Measurements from ENCODE around the gene MRPL20. TPM values are rescaled to one million over a fixed set of nuclear protein-coding genes. Genes with fewer than 3 reads are reported as not detected.

The MRPL20 gene
- 122 to 156 TPM (median 133 TPM) in 5 replicates for total RNA-seq (2022; extraction: Qiagen RNA extraction; ENCODE audit: low read depth)

GRCh38 chr1:1406821-1407635 lies at the start of gene MRPL20:
Gene MRPL20 (minus strand): TSS chr1:1407293. CDS start chr1:1407217, 76 bp downstream.

GRCh38 chr1:1449099-1449739 lies 42.1 kb upstream of the MRPL20 start, which contains the start of gene ATAD3C:
Gene ATAD3C (plus strand): TSS chr1:1449689. CDS start chr1:1450684, 995 bp downstream.

GRCh38 chr1:1435106-1435903 lies 28.2 kb upstream of the MRPL20 start, which contains the start of gene VWA1:
Gene VWA1 (plus strand): TSS chr1:1435690. CDS start chr1:1435749, 59 bp downstream.

GRCh38 chr1:1421147-1421906 lies 14.2 kb upstream of the MRPL20 start, which contains the start of gene ANKRD65:
Gene ANKRD65 (minus strand): TSS chr1:1421276. CDS start chr1:1421005, 271 bp downstream.

GRCh38 chr1:1399187-1399871 lies 7.8 kb downstream of the MRPL20 start, which contains the start of gene CCNL2:
Gene CCNL2 (minus strand): TSS chr1:1399335. CDS start chr1:1399306, 29 bp downstream.

GRCh38 chr1:1374929-1375662 lies 32.0 kb downstream of the MRPL20 start, which contains the start of gene AURKAIP1:
Gene AURKAIP1 (minus strand): TSS chr1:1375207. CDS start chr1:1374756, 451 bp downstream.

GRCh38 chr1:1358433-1359271 lies 48.4 kb downstream of the MRPL20 start, which contains the start of gene MXRA8:
Gene MXRA8 (minus strand): TSS chr1:1358555. CDS start chr1:1358504, 51 bp downstream.

Other genes starting within 250 kb of the MRPL20 start
- not detected in 5 replicates for gene TTLL10, start 233.4 kb downstream of the MRPL20 start, total RNA-seq (2022; extraction: Qiagen RNA extraction; ENCODE audit: low read depth)
- gene TNFRSF18, start 200.7 kb downstream of the MRPL20 start, total RNA-seq (2022; extraction: Qiagen RNA extraction; ENCODE audit: low read depth): 0.35 TPM in 1 of 5 replicates, not detected in the others
- 0.20 to 0.23 TPM in 2 of 5 replicates, not detected in the others for gene TNFRSF4, start 193.1 kb downstream of the MRPL20 start, total RNA-seq (2022; extraction: Qiagen RNA extraction; ENCODE audit: low read depth)
- 84.0 to 148 TPM (median 137 TPM) in 5 replicates for gene SDF4, start 175.3 kb downstream of the MRPL20 start, total RNA-seq (2022; extraction: Qiagen RNA extraction; ENCODE audit: low read depth)
- 8.9 to 24.1 TPM (median 21.8 TPM) in 5 replicates for gene B3GALT6, start 175.1 kb downstream of the MRPL20 start, total RNA-seq (2022; extraction: Qiagen RNA extraction; ENCODE audit: low read depth)
- gene C1QTNF12, start 160.6 kb downstream of the MRPL20 start, total RNA-seq (2022; extraction: Qiagen RNA extraction; ENCODE audit: low read depth): 1.2 to 2.6 TPM (median 2.0 TPM) in 4 of 5 replicates, not detected in the other
- 38.1 to 48.8 TPM (median 48.1 TPM) in 5 replicates for gene UBE2J2, start 133.4 kb downstream of the MRPL20 start, total RNA-seq (2022; extraction: Qiagen RNA extraction; ENCODE audit: low read depth)
- gene SCNN1D, start 126.9 kb downstream of the MRPL20 start, total RNA-seq (2022; extraction: Qiagen RNA extraction; ENCODE audit: low read depth): 0.88 to 1.5 TPM (median 1.2 TPM) in 5 replicates
- 5.3 to 22.8 TPM (median 18.9 TPM) in 5 replicates for gene ACAP3, start 99.4 kb downstream of the MRPL20 start, total RNA-seq (2022; extraction: Qiagen RNA extraction; ENCODE audit: low read depth)
- 13.1 to 28.9 TPM (median 26.2 TPM) in 5 replicates for gene PUSL1, start 98.7 kb downstream of the MRPL20 start, total RNA-seq (2022; extraction: Qiagen RNA extraction; ENCODE audit: low read depth)
- 45.7 to 67.6 TPM (median 59.0 TPM) in 5 replicates for gene INTS11, start 82.6 kb downstream of the MRPL20 start, total RNA-seq (2022; extraction: Qiagen RNA extraction; ENCODE audit: low read depth)
- gene CPTP, start 82.5 kb downstream of the MRPL20 start, total RNA-seq (2022; extraction: Qiagen RNA extraction; ENCODE audit: low read depth): 11.2 to 23.6 TPM (median 21.2 TPM) in 5 replicates
- gene TAS1R3, start 76.0 kb downstream of the MRPL20 start, total RNA-seq (2022; extraction: Qiagen RNA extraction; ENCODE audit: low read depth): 0.08 to 0.20 TPM (median 0.12 TPM) in 5 replicates
- 31.3 to 89.3 TPM (median 77.1 TPM) in 5 replicates for gene DVL1, start 57.9 kb downstream of the MRPL20 start, total RNA-seq (2022; extraction: Qiagen RNA extraction; ENCODE audit: low read depth)
- gene MXRA8, start 48.7 kb downstream of the MRPL20 start, total RNA-seq (2022; extraction: Qiagen RNA extraction; ENCODE audit: low read depth): 0.15 to 0.29 TPM in 2 of 5 replicates, not detected in the others
- 90.7 to 179 TPM (median 167 TPM) in 5 replicates for gene AURKAIP1, start 32.1 kb downstream of the MRPL20 start, total RNA-seq (2022; extraction: Qiagen RNA extraction; ENCODE audit: low read depth)
- 38.3 to 62.7 TPM (median 53.1 TPM) in 5 replicates for gene CCNL2, start 8.0 kb downstream of the MRPL20 start, total RNA-seq (2022; extraction: Qiagen RNA extraction; ENCODE audit: low read depth)
- gene ANKRD65, start 14.0 kb upstream of the MRPL20 start, total RNA-seq (2022; extraction: Qiagen RNA extraction; ENCODE audit: low read depth): 0.07 to 0.23 TPM in 2 of 5 replicates, not detected in the others
- 5.3 to 18.2 TPM (median 15.0 TPM) in 5 replicates for gene VWA1, start 28.4 kb upstream of the MRPL20 start, total RNA-seq (2022; extraction: Qiagen RNA extraction; ENCODE audit: low read depth)
- gene ATAD3C, start 42.4 kb upstream of the MRPL20 start, total RNA-seq (2022; extraction: Qiagen RNA extraction; ENCODE audit: low read depth): not detected in 5 replicates
- 1.6 to 3.6 TPM (median 3.0 TPM) in 5 replicates for gene ATAD3B, start 64.5 kb upstream of the MRPL20 start, total RNA-seq (2022; extraction: Qiagen RNA extraction; ENCODE audit: low read depth)
- gene ATAD3A, start 104.9 kb upstream of the MRPL20 start, total RNA-seq (2022; extraction: Qiagen RNA extraction; ENCODE audit: low read depth): 24.3 to 40.3 TPM (median 39.2 TPM) in 5 replicates
- 0.37 to 0.68 TPM (median 0.48 TPM) in 4 of 5 replicates, not detected in the other for gene TMEM240, start 133.3 kb upstream of the MRPL20 start, total RNA-seq (2022; extraction: Qiagen RNA extraction; ENCODE audit: low read depth)
- 95.6 to 113 TPM (median 112 TPM) in 5 replicates for gene SSU72, start 167.6 kb upstream of the MRPL20 start, total RNA-seq (2022; extraction: Qiagen RNA extraction; ENCODE audit: low read depth)
- gene FNDC10, start 192.8 kb upstream of the MRPL20 start, total RNA-seq (2022; extraction: Qiagen RNA extraction; ENCODE audit: low read depth): 3.9 to 9.9 TPM (median 8.5 TPM) in 5 replicates
- 6.8 to 24.6 TPM (median 19.7 TPM) in 5 replicates for gene MIB2, start 208.2 kb upstream of the MRPL20 start, total RNA-seq (2022; extraction: Qiagen RNA extraction; ENCODE audit: low read depth)
- 0.39 to 1.5 TPM (median 0.92 TPM) in 4 of 5 replicates, not detected in the other for gene MMP23B, start 224.9 kb upstream of the MRPL20 start, total RNA-seq (2022; extraction: Qiagen RNA extraction; ENCODE audit: low read depth)